ENCODE measurements around the gene ALDH8A1. TPM values are rescaled to one million over a fixed set of nuclear protein-coding genes. Genes with fewer than 3 reads are reported as not detected.

Gene ALDH8A1
- 0.13 TPM for polyA plus RNA-seq (2013, experiment 1 of 2)
- polyA plus RNA-seq (2013, experiment 2 of 2): 0.10 TPM

GRCh38 chr6:134949927-134950326, at the start of gene ALDH8A1:
ALDH8A1 (minus strand) TSS chr6:134950101; CDS start chr6:134950053, 48 bp downstream.
- Histone ChIP-seq H3K14ac (ENCODE audit: low read length) (no peak within 1 kb of the TSS), H3K9ac (ENCODE audit: low read depth, low read length, poor library complexity) (no peak within 1 kb of the TSS), H2AK5ac (ENCODE audit: low read depth, low read length) (no peak within 1 kb of the TSS), H3K36me3 (replicated peaks in 1 of 2; ENCODE audit: control insufficient read depth in 2 of 2, insufficient read depth in 2 of 2, low read length in 2 of 2) (no peaks in the 10 kb centered on the region), H3K9me3 (replicated peaks in 1 of 2; ENCODE audit: control insufficient read depth in 2 of 2, insufficient read depth in 1 of 2, low read depth in 1 of 2, low read length in 2 of 2) (peaks cover 0 to 2% of the 10 kb centered on the region in 2 donors), H2AFZ (ENCODE audit: low read length) (peak within 1 kb of the TSS; percentile 15), H2BK15ac (ENCODE audit: low read length) (no peak within 1 kb of the TSS), H2BK12ac (ENCODE audit: low read length) (no peak within 1 kb of the TSS), H3K18ac (ENCODE audit: low read length) (no peak within 1 kb of the TSS), H3K27ac (replicated peaks; ENCODE audit: low read length) (no peak within 1 kb of the TSS), H3K4me1 (ENCODE audit: control insufficient read depth in 2 of 2, insufficient read depth in 1 of 2, low read depth in 1 of 2, low read length in 2 of 2) (no peaks in the 10 kb centered on the region), H2BK5ac (ENCODE audit: low read length) (no peak within 1 kb of the TSS), H2BK120ac (ENCODE audit: low read depth, low read length) (no peak within 1 kb of the TSS), H3K23ac (ENCODE audit: low read depth, low read length, poor library complexity) (no peak within 1 kb of the TSS), H3K4ac (ENCODE audit: low read length) (no peak within 1 kb of the TSS), H4K8ac (ENCODE audit: low read depth, low read length) (no peak within 1 kb of the TSS), H3K79me1 (ENCODE audit: low read depth, low read length) (no peaks in the 10 kb centered on the region), H3K4me2 (ENCODE audit: insufficient read depth, low read length, poor library complexity, severe bottlenecking) (no peak within 1 kb of the TSS), H4K91ac (ENCODE audit: low read depth, low read length, poor library complexity) (no peak within 1 kb of the TSS), H3K4me3 (ENCODE audit: low read length in 2 of 2) (no peak within 1 kb of the TSS), H3K27me3 (ENCODE audit: control insufficient read depth in 3 of 3, insufficient read depth in 3 of 3, low read depth in 1 of 3, low read length in 3 of 3) (no peaks in the 10 kb centered on the region)
- no CpG with 5 or more reads among the region's 4 CpGs for WGBS, 2 donors (ENCODE audit: extremely low coverage in 2 of 2, insufficient read length in 2 of 2, insufficient replicate concordance in 1 of 2)
- no peak for DNase-seq (ENCODE audit: low spot score)

DNA sequence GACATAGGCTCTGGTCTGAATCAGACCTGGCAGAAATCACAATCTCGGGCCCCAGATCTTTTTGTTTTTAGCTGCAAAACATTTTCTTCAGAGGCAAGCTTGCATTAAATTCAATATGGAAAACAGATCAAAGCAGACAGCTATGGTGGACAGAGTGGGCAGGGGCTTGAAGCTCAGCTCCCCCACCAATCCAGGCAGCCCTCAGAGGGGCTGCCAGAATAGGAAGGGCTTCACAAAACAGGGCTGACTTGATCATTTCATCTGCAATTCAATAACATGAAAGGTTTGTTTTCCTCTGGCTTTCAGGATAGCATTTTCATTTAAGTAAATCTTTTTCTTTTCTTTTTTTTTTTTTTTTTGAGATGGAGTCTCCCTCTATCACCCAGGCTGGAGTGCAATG, 49.2 kb upstream of the ALDH8A1 start:
- Histone ChIP-seq H2AFZ (ENCODE audit: low read length) (no peak overlapping the region), H2BK15ac (ENCODE audit: low read length) (no peak overlapping the region), H3K27me3 (ENCODE audit: control insufficient read depth in 3 of 3, insufficient read depth in 3 of 3, low read depth in 1 of 3, low read length in 3 of 3) (no peaks in the 10 kb centered on the region), H3K4me2 (ENCODE audit: insufficient read depth, low read length, poor library complexity, severe bottlenecking) (no peak overlapping the region), H2BK5ac (ENCODE audit: low read length) (no peak overlapping the region), H3K9me3 (replicated peaks in 1 of 2; ENCODE audit: control insufficient read depth in 2 of 2, insufficient read depth in 1 of 2, low read depth in 1 of 2, low read length in 2 of 2) (no peaks in the 10 kb centered on the region), H3K14ac (ENCODE audit: low read length) (no peak overlapping the region), H2BK12ac (ENCODE audit: low read length) (no peak overlapping the region), H3K18ac (ENCODE audit: low read length) (no peak overlapping the region), H3K36me3 (replicated peaks in 1 of 2; ENCODE audit: control insufficient read depth in 2 of 2, insufficient read depth in 2 of 2, low read length in 2 of 2) (peaks cover 4 to 61% of the 10 kb centered on the region in 2 donors), H3K27ac (replicated peaks; ENCODE audit: low read length) (no peak overlapping the region), H2BK120ac (ENCODE audit: low read depth, low read length) (no peak overlapping the region), H2AK5ac (ENCODE audit: low read depth, low read length) (no peak overlapping the region), H3K4ac (ENCODE audit: low read length) (no peak overlapping the region), H4K8ac (ENCODE audit: low read depth, low read length) (no peak overlapping the region), H3K4me3 (ENCODE audit: low read length in 2 of 2) (no peak overlapping the region), H3K4me1 (ENCODE audit: control insufficient read depth in 2 of 2, insufficient read depth in 1 of 2, low read depth in 1 of 2, low read length in 2 of 2) (no peaks in the 10 kb centered on the region), H4K91ac (ENCODE audit: low read depth, low read length, poor library complexity) (no peak overlapping the region), H3K23ac (ENCODE audit: low read depth, low read length, poor library complexity) (no peak overlapping the region), H3K9ac (ENCODE audit: low read depth, low read length, poor library complexity) (no peak overlapping the region), H3K79me1 (ENCODE audit: low read depth, low read length) (no peaks in the 10 kb centered on the region)
- WGBS, 2 donors (ENCODE audit: extremely low coverage in 2 of 2, insufficient read length in 2 of 2, insufficient replicate concordance in 1 of 2): no CpG with 5 or more reads among the region's 1 CpG
- no peak for DNase-seq (ENCODE audit: low spot score)

- Histone ChIP-seq H3K4me1 (ENCODE audit: control insufficient read depth in 2 of 2, insufficient read depth in 1 of 2, low read depth in 1 of 2, low read length in 2 of 2) (no peaks in the 10 kb centered on the region), H2BK12ac (ENCODE audit: low read length) (no peak overlapping the region), H2AFZ (ENCODE audit: low read length) (no peak overlapping the region), H3K14ac (ENCODE audit: low read length) (no peak overlapping the region), H3K4me3 (ENCODE audit: low read length in 2 of 2) (no peak overlapping the region), H3K23ac (ENCODE audit: low read depth, low read length, poor library complexity) (no peak overlapping the region), H3K9ac (ENCODE audit: low read depth, low read length, poor library complexity) (no peak overlapping the region), H4K91ac (ENCODE audit: low read depth, low read length, poor library complexity) (no peak overlapping the region), H3K79me1 (ENCODE audit: low read depth, low read length) (no peaks in the 10 kb centered on the region), H4K8ac (ENCODE audit: low read depth, low read length) (no peak overlapping the region), H3K18ac (ENCODE audit: low read length) (peak overlapping the region; percentile 38), H3K4me2 (ENCODE audit: insufficient read depth, low read length, poor library complexity, severe bottlenecking) (no peak overlapping the region), H2BK5ac (ENCODE audit: low read length) (no peak overlapping the region), H2BK120ac (ENCODE audit: low read depth, low read length) (no peak overlapping the region), H3K36me3 (replicated peaks in 1 of 2; ENCODE audit: control insufficient read depth in 2 of 2, insufficient read depth in 2 of 2, low read length in 2 of 2) (peaks cover 4 to 76% of the 10 kb centered on the region in 2 donors), H3K27me3 (ENCODE audit: control insufficient read depth in 3 of 3, insufficient read depth in 3 of 3, low read depth in 1 of 3, low read length in 3 of 3) (no peaks in the 10 kb centered on the region), H3K9me3 (replicated peaks in 1 of 2; ENCODE audit: control insufficient read depth in 2 of 2, insufficient read depth in 1 of 2, low read depth in 1 of 2, low read length in 2 of 2) (no peaks in the 10 kb centered on the region), H2AK5ac (ENCODE audit: low read depth, low read length) (no peak overlapping the region), H3K27ac (replicated peaks; ENCODE audit: low read length) (no peak overlapping the region), H3K4ac (ENCODE audit: low read length) (no peak overlapping the region), H2BK15ac (ENCODE audit: low read length) (no peak overlapping the region)
- DNase-seq (ENCODE audit: low spot score): no peak
- no CpG with 5 or more reads among the region's 9 CpGs for WGBS, 2 donors (ENCODE audit: extremely low coverage in 2 of 2, insufficient read length in 2 of 2, insufficient replicate concordance in 1 of 2)
Observed at GRCh38 chr6:134997133-134997995, 47.5 kb upstream of the ALDH8A1 start.

DNA sequence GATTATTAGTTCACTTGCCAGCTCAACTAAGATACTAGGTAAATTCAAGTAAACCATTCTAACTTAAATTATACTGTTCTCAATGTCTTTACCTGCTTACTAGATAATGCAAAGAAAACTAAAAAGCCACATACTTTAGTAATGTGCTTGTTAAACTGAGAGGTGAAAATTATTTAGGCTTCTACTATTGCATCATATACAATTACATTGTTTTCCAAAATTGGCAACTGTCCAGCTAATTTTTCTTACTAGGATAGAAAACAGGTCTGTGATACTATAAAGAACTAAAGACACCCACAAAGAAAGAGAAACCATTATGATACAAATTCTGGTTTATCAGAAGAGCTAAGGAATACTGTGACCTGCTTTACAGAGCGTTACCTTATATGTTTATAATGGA, 45.6 kb upstream of the ALDH8A1 start:
- H2AK5ac ChIP-seq (ENCODE audit: low read depth, low read length): no peak overlapping the region
- H3K79me1 ChIP-seq (ENCODE audit: low read depth, low read length): no peaks in the 10 kb centered on the region
- no peak overlapping the region for H2AFZ ChIP-seq (ENCODE audit: low read length)
- H2BK12ac ChIP-seq (ENCODE audit: low read length): no peak overlapping the region
- no peak overlapping the region for H3K4me2 ChIP-seq (ENCODE audit: insufficient read depth, low read length, poor library complexity, severe bottlenecking)
- H3K14ac ChIP-seq (ENCODE audit: low read length): no peak overlapping the region
- WGBS, 2 donors (ENCODE audit: extremely low coverage in 2 of 2, insufficient read length in 2 of 2, insufficient replicate concordance in 1 of 2): no CpG with 5 or more reads among the region's 1 CpG
- H3K4ac ChIP-seq (ENCODE audit: low read length): no peak overlapping the region
- no peak overlapping the region for H3K18ac ChIP-seq (ENCODE audit: low read length)
- no peak overlapping the region for H4K91ac ChIP-seq (ENCODE audit: low read depth, low read length, poor library complexity)
- no peak overlapping the region for H3K4me3 ChIP-seq (ENCODE audit: low read length in 2 of 2)
- no peak overlapping the region for H4K8ac ChIP-seq (ENCODE audit: low read depth, low read length)
- no peak overlapping the region for H3K27ac ChIP-seq (replicated peaks; ENCODE audit: low read length)
- H3K36me3 ChIP-seq (replicated peaks in 1 of 2; ENCODE audit: control insufficient read depth in 2 of 2, insufficient read depth in 2 of 2, low read length in 2 of 2): peaks cover 4 to 74% of the 10 kb centered on the region in 2 donors
- H3K9me3 ChIP-seq (replicated peaks in 1 of 2; ENCODE audit: control insufficient read depth in 2 of 2, insufficient read depth in 1 of 2, low read depth in 1 of 2, low read length in 2 of 2): no peaks in the 10 kb centered on the region
- no peak overlapping the region for H3K9ac ChIP-seq (ENCODE audit: low read depth, low read length, poor library complexity)
- no peak overlapping the region for H2BK5ac ChIP-seq (ENCODE audit: low read length)
- H3K27me3 ChIP-seq (ENCODE audit: control insufficient read depth in 3 of 3, insufficient read depth in 3 of 3, low read depth in 1 of 3, low read length in 3 of 3): no peaks in the 10 kb centered on the region
- H2BK15ac ChIP-seq (ENCODE audit: low read length): no peak overlapping the region
- H2BK120ac ChIP-seq (ENCODE audit: low read depth, low read length): no peak overlapping the region
- DNase-seq (ENCODE audit: low spot score): no peak
- H3K23ac ChIP-seq (ENCODE audit: low read depth, low read length, poor library complexity): no peak overlapping the region
- no peaks in the 10 kb centered on the region for H3K4me1 ChIP-seq (ENCODE audit: control insufficient read depth in 2 of 2, insufficient read depth in 1 of 2, low read depth in 1 of 2, low read length in 2 of 2)
